HG02588 (cell line): ENCODE data around the gene TRIM14.
"Not testable (repeated sequence)": the region's sequence is repeated elsewhere in the genome, so short reads cannot be mapped to it uniquely, and the experiment has no call there.

Experiments used
- ATAC-seq: cut with Tn5 transposase; IDR thresholded peaks from one replicate; pipeline ENCODE4 v1.9.1; 2021; ENCODE audit warnings: mild to moderate bottlenecking, moderate library complexity; ENCODE audit not compliant: unreplicated experiment

The TRIM14 gene

DNA sequence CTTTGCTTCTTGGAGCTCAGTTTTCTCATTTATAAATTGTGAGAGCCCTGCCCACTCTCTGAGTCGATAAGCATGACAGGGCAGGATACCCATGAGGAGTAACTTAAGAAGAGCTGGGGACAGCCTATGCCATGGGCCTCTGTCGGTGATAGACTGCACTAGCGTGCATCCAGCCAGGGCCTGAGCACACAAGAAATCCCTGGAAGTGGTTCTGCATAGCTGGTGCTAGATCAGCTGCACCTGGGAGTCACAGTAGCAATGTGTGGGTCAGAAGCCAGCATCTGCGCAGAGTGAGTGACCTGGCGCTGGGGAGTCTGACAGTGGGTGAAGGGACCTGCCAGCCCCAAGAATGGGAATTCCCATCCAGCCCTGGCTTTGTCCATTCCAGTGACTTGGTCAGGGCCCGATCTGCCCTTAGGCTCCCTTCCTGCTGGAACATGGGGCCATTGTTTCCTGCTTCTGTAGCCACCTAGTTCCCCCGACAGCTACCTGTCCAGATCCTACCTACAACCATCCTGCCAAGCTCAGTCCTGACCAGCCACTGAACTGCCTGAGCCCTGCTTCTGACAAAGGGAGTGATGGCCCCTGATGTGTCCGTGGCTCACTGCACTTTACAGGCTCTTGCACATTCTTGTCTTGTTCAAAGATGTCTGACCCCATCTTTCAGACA, 98.4 kb downstream of the TRIM14 start:
- ATAC-seq = no peak

- ATAC-seq = not testable (repeated sequence)
Measured at GRCh38 chr9:98019869-98020268, 99.2 kb downstream of the TRIM14 start.
